ENCODE data around the gene RNF113B. TPM values are rescaled to one million over a fixed set of nuclear protein-coding genes. Genes with fewer than 3 reads are reported as not detected.
A peak's percentile ranks its signal among the peaks of the same experiment; 100 is the strongest.

The RNF113B gene
- not detected for total RNA-seq
- not detected for polyA plus RNA-seq

GRCh38 chr13:98176777-98177608 is at the start of gene RNF113B:
RNF113B (minus strand) TSS chr13:98177269; CDS start chr13:98177236, 33 bp downstream.
- peaks cover 3% of the 10 kb centered on the region for H3K4me1 ChIP-seq (ENCODE audit: insufficient read depth)
- H3K27ac ChIP-seq (ENCODE audit: low read depth) = no peak within 1 kb of the TSS
- 96% methylated on average over 58 of the region's 58 CpGs for WGBS
- no peak within 1 kb of the TSS for H3K4me3 ChIP-seq (ENCODE audit: low read depth, low read length)
- DNase-seq (ENCODE audit: extremely low spot score) = no peak
- H3K36me3 ChIP-seq (ENCODE audit: insufficient read depth) = no peaks in the 10 kb centered on the region

GRCh38 chr13:98226496-98226895 is 49.4 kb upstream of the RNF113B start:
- peak; percentile 61 for DNase-seq (ENCODE audit: extremely low spot score)
- H3K4me1 ChIP-seq (ENCODE audit: insufficient read depth) = no peaks in the 10 kb centered on the region

GRCh38 chr13:98225036-98225940 is 48.2 kb upstream of the RNF113B start:
- Histone ChIP-seq H3K4me3 (ENCODE audit: low read depth, low read length) (no peak overlapping the region), H3K4me1 (ENCODE audit: insufficient read depth) (no peaks in the 10 kb centered on the region), H3K36me3 (ENCODE audit: insufficient read depth) (no peaks in the 10 kb centered on the region), H3K27ac (ENCODE audit: low read depth) (no peak overlapping the region)
- WGBS = 67% methylated on average over 20 of the region's 20 CpGs
- DNase-seq (ENCODE audit: extremely low spot score) = no peak

More at GRCh38 chr13:98226496-98226895, 49.4 kb upstream of the RNF113B start:
- Histone ChIP-seq H3K27ac (ENCODE audit: low read depth) (no peak overlapping the region), H3K36me3 (ENCODE audit: insufficient read depth) (no peaks in the 10 kb centered on the region), H3K4me3 (ENCODE audit: low read depth, low read length) (no peak overlapping the region)
- WGBS = 72% methylated on average over 5 of the region's 5 CpGs

- Histone ChIP-seq H3K36me3 (ENCODE audit: insufficient read depth) (no peaks in the 10 kb centered on the region), H3K4me1 (ENCODE audit: insufficient read depth) (no peaks in the 10 kb centered on the region), H3K4me3 (ENCODE audit: low read depth, low read length) (no peak overlapping the region), H3K27ac (ENCODE audit: low read depth) (peak overlapping the region; percentile 52)
- 74% methylated on average over 5 of the region's 5 CpGs for WGBS
- DNase-seq (ENCODE audit: extremely low spot score) = no peak
Measured at GRCh38 chr13:98224557-98224956, 47.5 kb upstream of the RNF113B start.

- DNase-seq (ENCODE audit: extremely low spot score) = no peak
- H3K4me1 ChIP-seq (ENCODE audit: insufficient read depth) = no peaks in the 10 kb centered on the region
Measured at GRCh38 chr13:98223741-98224140, 46.7 kb upstream of the RNF113B start.

GRCh38 chr13:98222816-98223215 is 45.7 kb upstream of the RNF113B start:
- Histone ChIP-seq H3K27ac (ENCODE audit: low read depth) (no peak overlapping the region), H3K36me3 (ENCODE audit: insufficient read depth) (no peaks in the 10 kb centered on the region), H3K4me1 (ENCODE audit: insufficient read depth) (no peaks in the 10 kb centered on the region), H3K4me3 (ENCODE audit: low read depth, low read length) (no peak overlapping the region)
- DNase-seq (ENCODE audit: extremely low spot score) = no peak
- 96% methylated on average over 7 of the region's 7 CpGs for WGBS

More at GRCh38 chr13:98223741-98224140, 46.7 kb upstream of the RNF113B start:
- H3K36me3 ChIP-seq (ENCODE audit: insufficient read depth) = no peaks in the 10 kb centered on the region
- H3K4me3 ChIP-seq (ENCODE audit: low read depth, low read length) = no peak overlapping the region
- no peak overlapping the region for H3K27ac ChIP-seq (ENCODE audit: low read depth)

- H3K36me3 ChIP-seq (ENCODE audit: insufficient read depth) = no peaks in the 10 kb centered on the region
- H3K4me3 ChIP-seq (ENCODE audit: low read depth, low read length) = no peak overlapping the region
- 80% methylated on average over 5 of the region's 5 CpGs for WGBS
- no peak for DNase-seq (ENCODE audit: extremely low spot score)
- no peaks in the 10 kb centered on the region for H3K4me1 ChIP-seq (ENCODE audit: insufficient read depth)
- no peak overlapping the region for H3K27ac ChIP-seq (ENCODE audit: low read depth)
Measured at GRCh38 chr13:98222081-98222554, 45.0 kb upstream of the RNF113B start.

GRCh38 chr13:98221234-98221633 is 44.2 kb upstream of the RNF113B start:
- no peak for DNase-seq (ENCODE audit: extremely low spot score)
- 74% methylated on average over 6 of the region's 6 CpGs for WGBS
- Histone ChIP-seq H3K4me3 (ENCODE audit: low read depth, low read length) (no peak overlapping the region), H3K36me3 (ENCODE audit: insufficient read depth) (no peaks in the 10 kb centered on the region), H3K4me1 (ENCODE audit: insufficient read depth) (peaks cover under 1% of the 10 kb centered on the region), H3K27ac (ENCODE audit: low read depth) (no peak overlapping the region)

- Histone ChIP-seq H3K4me1 (ENCODE audit: insufficient read depth) (peaks cover 3% of the 10 kb centered on the region), H3K36me3 (ENCODE audit: insufficient read depth) (no peaks in the 10 kb centered on the region), H3K27ac (ENCODE audit: low read depth) (no peak overlapping the region), H3K4me3 (ENCODE audit: low read depth, low read length) (no peak overlapping the region)
- peak; percentile 43 for DNase-seq (ENCODE audit: extremely low spot score)
- WGBS = 24% methylated on average over 4 of the region's 4 CpGs
Measured at GRCh38 chr13:98220271-98220791, 43.3 kb upstream of the RNF113B start.

- DNase-seq (ENCODE audit: extremely low spot score) = no peak
- Histone ChIP-seq H3K27ac (ENCODE audit: low read depth) (no peak overlapping the region), H3K4me1 (ENCODE audit: insufficient read depth) (peaks cover 3% of the 10 kb centered on the region), H3K4me3 (ENCODE audit: low read depth, low read length) (no peak overlapping the region), H3K36me3 (ENCODE audit: insufficient read depth) (no peaks in the 10 kb centered on the region)
- WGBS = 92% methylated on average over 6 of the region's 6 CpGs
Measured at GRCh38 chr13:98219685-98220084, 42.6 kb upstream of the RNF113B start.

- 86% methylated on average over 12 of the region's 12 CpGs for WGBS
- Histone ChIP-seq H3K36me3 (ENCODE audit: insufficient read depth) (no peaks in the 10 kb centered on the region), H3K27ac (ENCODE audit: low read depth) (no peak overlapping the region), H3K4me1 (ENCODE audit: insufficient read depth) (peaks cover 4% of the 10 kb centered on the region), H3K4me3 (ENCODE audit: low read depth, low read length) (no peak overlapping the region)
- DNase-seq (ENCODE audit: extremely low spot score) = no peak
Measured at GRCh38 chr13:98217597-98217996, 40.5 kb upstream of the RNF113B start.

GRCh38 chr13:98216711-98217285 is 39.7 kb upstream of the RNF113B start:
- WGBS = 65% methylated on average over 7 of the region's 7 CpGs

GRCh38 chr13:98216135-98216565 is 39.1 kb upstream of the RNF113B start:
- DNase-seq (ENCODE audit: extremely low spot score) = no peak
- Histone ChIP-seq H3K4me1 (ENCODE audit: insufficient read depth) (peaks cover 4% of the 10 kb centered on the region), H3K36me3 (ENCODE audit: insufficient read depth) (no peaks in the 10 kb centered on the region), H3K4me3 (ENCODE audit: low read depth, low read length) (no peak overlapping the region), H3K27ac (ENCODE audit: low read depth) (no peak overlapping the region)
- 44% methylated on average over 4 of the region's 4 CpGs for WGBS

More at GRCh38 chr13:98216711-98217285, 39.7 kb upstream of the RNF113B start:
- no peak overlapping the region for H3K4me3 ChIP-seq (ENCODE audit: low read depth, low read length)
- DNase-seq (ENCODE audit: extremely low spot score) = no peak
- H3K27ac ChIP-seq (ENCODE audit: low read depth) = no peak overlapping the region
- H3K4me1 ChIP-seq (ENCODE audit: insufficient read depth) = peaks cover 4% of the 10 kb centered on the region
- H3K36me3 ChIP-seq (ENCODE audit: insufficient read depth) = no peaks in the 10 kb centered on the region

All from urinary bladder (tissue), 4 donors.